ENCODE data around the gene SALL1. TPM values are rescaled to one million over a fixed set of nuclear protein-coding genes. Genes with fewer than 3 reads are reported as not detected.

Gene SALL1
- total RNA-seq, 1 experiment from 2014 or later: not detected

- no peak for DNase-seq (ENCODE audit: low read depth)
These were observed 10.0 kb downstream of the SALL1 start for GRCh38 chr16:51141106-51141505.

- no peak for DNase-seq (ENCODE audit: low read depth)
These were observed 11.0 kb downstream of the SALL1 start for GRCh38 chr16:51140112-51140511.

GRCh38 chr16:51139568-51139967, 11.5 kb downstream of the SALL1 start:
- DNase-seq (ENCODE audit: low read depth): no peak

- DNase-seq (ENCODE audit: low read depth): no peak
These were observed 12.9 kb downstream of the SALL1 start for GRCh38 chr16:51138178-51138577.

- DNase-seq (ENCODE audit: low read depth): no peak
These were observed 14.0 kb downstream of the SALL1 start for GRCh38 chr16:51137097-51137496.

GRCh38 chr16:51134876-51135275, 16.2 kb downstream of the SALL1 start:
- DNase-seq (ENCODE audit: low read depth): no peak

- DNase-seq (ENCODE audit: low read depth): no peak
These were observed 16.7 kb downstream of the SALL1 start for GRCh38 chr16:51134269-51134812.

- no peak for DNase-seq (ENCODE audit: low read depth)
These were observed 17.4 kb downstream of the SALL1 start for GRCh38 chr16:51133688-51134087.

GRCh38 chr16:51133183-51133582, 17.9 kb downstream of the SALL1 start:
- DNase-seq (ENCODE audit: low read depth): no peak

- DNase-seq (ENCODE audit: low read depth): no peak
These were observed 18.5 kb downstream of the SALL1 start for GRCh38 chr16:51132490-51133115.

- no peak for DNase-seq (ENCODE audit: low read depth)
These were observed 19.5 kb downstream of the SALL1 start for GRCh38 chr16:51131619-51132018.

GRCh38 chr16:51129105-51129504, 22.0 kb downstream of the SALL1 start:
- no peak for DNase-seq (ENCODE audit: low read depth)

GRCh38 chr16:51125992-51126391, 25.1 kb downstream of the SALL1 start:
- DNase-seq (ENCODE audit: low read depth): no peak

- DNase-seq (ENCODE audit: low read depth): no peak
These were observed 26.2 kb downstream of the SALL1 start for GRCh38 chr16:51124896-51125295.

GRCh38 chr16:51121850-51122249, 29.2 kb downstream of the SALL1 start:
- DNase-seq (ENCODE audit: low read depth): no peak

- DNase-seq (ENCODE audit: low read depth): no peak
These were observed 30.2 kb downstream of the SALL1 start for GRCh38 chr16:51120730-51121347.

- DNase-seq (ENCODE audit: low read depth): no peak
These were observed 30.9 kb downstream of the SALL1 start for GRCh38 chr16:51119973-51120729.

GRCh38 chr16:51119556-51119955, 31.5 kb downstream of the SALL1 start:
- no peak for DNase-seq (ENCODE audit: low read depth)

GRCh38 chr16:51116353-51116752, 34.7 kb downstream of the SALL1 start:
- DNase-seq (ENCODE audit: low read depth): no peak

- no peak for DNase-seq (ENCODE audit: low read depth)
These were observed 36.7 kb downstream of the SALL1 start for GRCh38 chr16:51114382-51114781.

- no peak for DNase-seq (ENCODE audit: low read depth)
These were observed 37.6 kb downstream of the SALL1 start for GRCh38 chr16:51113236-51114125.

GRCh38 chr16:51112323-51112722, 38.7 kb downstream of the SALL1 start:
- no peak for DNase-seq (ENCODE audit: low read depth)

All from LHCN-M2 (cell line).